ENCODE data around the gene MED1.
"Not testable (repeated sequence)": the region's sequence is repeated elsewhere in the genome, so short reads cannot be mapped to it uniquely, and the experiment has no call there.

Gene MED1

GRCh38 chr17:39439868-39440267 lies 11.2 kb downstream of the MED1 start:
- not testable (repeated sequence) for DNase-seq

GRCh38 chr17:39429600-39429999 lies 21.5 kb downstream of the MED1 start:
- no peak for DNase-seq

GRCh38 chr17:39416141-39416540 lies 34.9 kb downstream of the MED1 start:
- no peak for DNase-seq

GRCh38 chr17:39410279-39410678 lies 40.8 kb downstream of the MED1 start:
- no peak for DNase-seq

- DNase-seq: no peak
Observed at GRCh38 chr17:39408360-39408759, 42.7 kb downstream of the MED1 start.

GRCh38 chr17:39406951-39407350 lies 44.1 kb downstream of the MED1 start:
- DNase-seq: no peak

GRCh38 chr17:39405436-39405835 lies 45.6 kb downstream of the MED1 start:
- peak in 1 of 5 experiments; percentile 40 for DNase-seq

- peak in 1 of 5 experiments; percentile 74 for DNase-seq
Observed at GRCh38 chr17:39404542-39405378, 46.3 kb downstream of the MED1 start.

- no peak for DNase-seq
Observed at GRCh38 chr17:39402890-39403605, 48.0 kb downstream of the MED1 start.

GRCh38 chr17:39402244-39402889 lies 48.7 kb downstream of the MED1 start:
- DNase-seq: peak; percentile 68 to 93 (median 72)

- DNase-seq: peak; percentile 81 to 94 (median 91)
Observed at GRCh38 chr17:39401412-39402243, 49.4 kb downstream of the MED1 start, which contains the start of gene FBXL20. Gene FBXL20 (minus strand): TSS chr17:39401626. CDS start chr17:39401402, 224 bp downstream.

GRCh38 chr17:39400547-39401411 lies 50.3 kb downstream of the MED1 start:
- peak in 1 of 5 experiments; percentile 14 for DNase-seq

GRCh38 chr17:39399791-39400190 lies 51.3 kb downstream of the MED1 start:
- DNase-seq: no peak

GRCh38 chr17:39393736-39394135 lies 57.3 kb downstream of the MED1 start:
- peak in 1 of 5 experiments; percentile 11 for DNase-seq

GRCh38 chr17:39391448-39391847 lies 59.6 kb downstream of the MED1 start:
- DNase-seq: no peak

- no peak for DNase-seq
Observed at GRCh38 chr17:39385040-39385439, 66.0 kb downstream of the MED1 start.

GRCh38 chr17:39380144-39380543 lies 70.9 kb downstream of the MED1 start:
- DNase-seq: no peak

GRCh38 chr17:39376434-39376833 lies 74.6 kb downstream of the MED1 start:
- no peak for DNase-seq

- not testable (repeated sequence) for DNase-seq
Observed at GRCh38 chr17:39367805-39368204, 83.3 kb downstream of the MED1 start.

- no peak for DNase-seq
Observed at GRCh38 chr17:39365872-39366271, 85.2 kb downstream of the MED1 start.

- DNase-seq: no peak
Observed at GRCh38 chr17:39365242-39365641, 85.8 kb downstream of the MED1 start.
